H1 (cell line): ENCODE measurements around the gene SMIM10. TPM values are rescaled to one million over a fixed set of nuclear protein-coding genes. Genes with fewer than 3 reads are reported as not detected.

ENCODE experiments used
- CBX8 ChIP-seq: fragments of 300-800, 300-1000 bp; sonication (generic); IDR thresholded peaks from 2 replicates; pipeline ENCODE4 v1.7.1; 2016; ENCODE audit warnings: low read depth, low read length, borderline replicate concordance
- GTF2F1 ChIP-seq: IDR thresholded peaks from 2 replicates; pipeline ENCODE4 v1.6.1; 2012; ENCODE audit warnings: low read depth, low read length, improper control_type of control experiment, borderline replicate concordance
- KDM1A ChIP-seq: fragments of 200-600, 300-600 bp; sonication (generic); IDR thresholded peaks from 2 replicates; pipeline ENCODE4 v1.7.1; 2016; ENCODE audit warnings: mild to moderate bottlenecking, low read length, borderline replicate concordance
- KDM4A ChIP-seq: IDR thresholded peaks from one replicate; pipeline ENCODE4 v1.7.1; 2012; ENCODE audit warnings: low read depth, mild to moderate bottlenecking, moderate library complexity, low read length, inconsistent platforms; ENCODE audit not compliant: severe bottlenecking
- NRF1 ChIP-seq: IDR thresholded peaks from 2 replicates; pipeline ENCODE4 v1.6.1; 2011; ENCODE audit warnings: mild to moderate bottlenecking, low read depth, low read length, improper control_type of control experiment
- RFX5 ChIP-seq: IDR thresholded peaks from 2 replicates; pipeline ENCODE4 v1.6.1; 2011; ENCODE audit warnings: low read depth, low read length, improper control_type of control experiment, borderline replicate concordance
- SIRT6 ChIP-seq: IDR thresholded peaks from one replicate; pipeline ENCODE4 v1.7.1; 2012; ENCODE audit warnings: low read length, inconsistent platforms
- polyA plus RNA-seq, 7 experiments: library from polyadenylated mRNA; depleted of rRNA in 3 of 7; stranded (reverse) in 5 of 7; unstranded in 2 of 7; fragments of >200 nt in 5 of 7; fragments of 200-250 nt in 2 of 7; gene quantifications; 1 replicate in 5 of 7; 2 replicates in 1 of 7; 4 replicates in 1 of 7; pipeline versions ENCODE4 v1.2.1 to v1.2.3, GENCODE V29; 2011 to 2013; ENCODE audit warnings: missing spikeins in 2 of 7, mixed read lengths in 2 of 7
- total RNA-seq: library from RNA; stranded (reverse); fragmentation: NEBNext Ultra II Directional; extraction: Animal tissue kit (Norgen Biotek cat#: 25700); gene quantifications from 2 replicates; pipeline ENCODE4 v1.2.1, GENCODE V29; 2021
- TF ChIP-seq, protein P1 (sequence below): fragments of 300-600 bp; sonication (generic); IDR thresholded peaks from 2 replicates; pipeline ENCODE4 v1.7.1; 2012; ENCODE audit warnings: low read length, moderate library complexity, mild to moderate bottlenecking, inconsistent platforms; ENCODE audit not compliant: insufficient replicate concordance
- TF ChIP-seq, protein P2 (sequence below): IDR thresholded peaks from 2 replicates; pipeline ENCODE4 v1.6.1; 2012; ENCODE audit warnings: inconsistent platforms

The SMIM10 gene
- total and polyA plus RNA-seq, 2 of the 8 experiments (the other 6 are each of a cell fraction or from before 2014, with no cell fraction given): 2.3 to 2.8 TPM

DNA sequence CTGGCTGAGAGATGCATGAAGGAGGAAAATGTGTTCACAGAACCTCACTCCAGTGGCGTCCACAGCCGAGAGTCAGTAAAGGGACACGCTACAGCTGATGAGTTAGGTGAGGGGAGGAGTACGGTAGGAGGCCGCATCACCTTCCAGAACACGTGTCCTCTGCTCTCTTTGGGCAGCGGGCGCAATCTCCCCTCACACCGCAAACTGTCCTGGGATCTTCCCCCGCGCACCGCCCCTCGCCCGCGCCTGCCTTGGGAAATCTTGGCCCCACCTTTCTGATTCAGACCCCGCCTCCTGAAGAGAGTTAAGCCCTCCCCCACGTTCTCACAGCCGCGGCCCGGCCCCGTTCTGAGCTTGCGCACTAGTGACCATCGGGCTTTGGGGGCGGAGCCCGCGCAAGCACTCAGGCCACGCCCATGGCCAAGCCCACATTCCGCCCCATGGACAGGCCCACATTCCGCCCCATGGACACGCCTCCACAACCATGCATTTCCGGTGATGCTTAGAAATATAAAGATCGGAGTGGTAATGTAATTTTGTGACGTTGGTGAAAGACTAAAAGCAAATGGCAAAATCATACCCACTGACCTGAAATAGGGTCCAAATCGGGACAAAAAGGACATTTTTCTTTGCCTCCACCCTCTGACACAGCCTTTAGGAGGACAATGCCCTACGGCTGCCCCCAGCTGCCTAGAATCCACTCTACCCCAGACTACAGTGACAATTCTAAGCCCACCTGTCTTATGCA, 13.3 kb downstream of the SMIM10 start (continued):
- TF ChIP-seq, protein P1, sequence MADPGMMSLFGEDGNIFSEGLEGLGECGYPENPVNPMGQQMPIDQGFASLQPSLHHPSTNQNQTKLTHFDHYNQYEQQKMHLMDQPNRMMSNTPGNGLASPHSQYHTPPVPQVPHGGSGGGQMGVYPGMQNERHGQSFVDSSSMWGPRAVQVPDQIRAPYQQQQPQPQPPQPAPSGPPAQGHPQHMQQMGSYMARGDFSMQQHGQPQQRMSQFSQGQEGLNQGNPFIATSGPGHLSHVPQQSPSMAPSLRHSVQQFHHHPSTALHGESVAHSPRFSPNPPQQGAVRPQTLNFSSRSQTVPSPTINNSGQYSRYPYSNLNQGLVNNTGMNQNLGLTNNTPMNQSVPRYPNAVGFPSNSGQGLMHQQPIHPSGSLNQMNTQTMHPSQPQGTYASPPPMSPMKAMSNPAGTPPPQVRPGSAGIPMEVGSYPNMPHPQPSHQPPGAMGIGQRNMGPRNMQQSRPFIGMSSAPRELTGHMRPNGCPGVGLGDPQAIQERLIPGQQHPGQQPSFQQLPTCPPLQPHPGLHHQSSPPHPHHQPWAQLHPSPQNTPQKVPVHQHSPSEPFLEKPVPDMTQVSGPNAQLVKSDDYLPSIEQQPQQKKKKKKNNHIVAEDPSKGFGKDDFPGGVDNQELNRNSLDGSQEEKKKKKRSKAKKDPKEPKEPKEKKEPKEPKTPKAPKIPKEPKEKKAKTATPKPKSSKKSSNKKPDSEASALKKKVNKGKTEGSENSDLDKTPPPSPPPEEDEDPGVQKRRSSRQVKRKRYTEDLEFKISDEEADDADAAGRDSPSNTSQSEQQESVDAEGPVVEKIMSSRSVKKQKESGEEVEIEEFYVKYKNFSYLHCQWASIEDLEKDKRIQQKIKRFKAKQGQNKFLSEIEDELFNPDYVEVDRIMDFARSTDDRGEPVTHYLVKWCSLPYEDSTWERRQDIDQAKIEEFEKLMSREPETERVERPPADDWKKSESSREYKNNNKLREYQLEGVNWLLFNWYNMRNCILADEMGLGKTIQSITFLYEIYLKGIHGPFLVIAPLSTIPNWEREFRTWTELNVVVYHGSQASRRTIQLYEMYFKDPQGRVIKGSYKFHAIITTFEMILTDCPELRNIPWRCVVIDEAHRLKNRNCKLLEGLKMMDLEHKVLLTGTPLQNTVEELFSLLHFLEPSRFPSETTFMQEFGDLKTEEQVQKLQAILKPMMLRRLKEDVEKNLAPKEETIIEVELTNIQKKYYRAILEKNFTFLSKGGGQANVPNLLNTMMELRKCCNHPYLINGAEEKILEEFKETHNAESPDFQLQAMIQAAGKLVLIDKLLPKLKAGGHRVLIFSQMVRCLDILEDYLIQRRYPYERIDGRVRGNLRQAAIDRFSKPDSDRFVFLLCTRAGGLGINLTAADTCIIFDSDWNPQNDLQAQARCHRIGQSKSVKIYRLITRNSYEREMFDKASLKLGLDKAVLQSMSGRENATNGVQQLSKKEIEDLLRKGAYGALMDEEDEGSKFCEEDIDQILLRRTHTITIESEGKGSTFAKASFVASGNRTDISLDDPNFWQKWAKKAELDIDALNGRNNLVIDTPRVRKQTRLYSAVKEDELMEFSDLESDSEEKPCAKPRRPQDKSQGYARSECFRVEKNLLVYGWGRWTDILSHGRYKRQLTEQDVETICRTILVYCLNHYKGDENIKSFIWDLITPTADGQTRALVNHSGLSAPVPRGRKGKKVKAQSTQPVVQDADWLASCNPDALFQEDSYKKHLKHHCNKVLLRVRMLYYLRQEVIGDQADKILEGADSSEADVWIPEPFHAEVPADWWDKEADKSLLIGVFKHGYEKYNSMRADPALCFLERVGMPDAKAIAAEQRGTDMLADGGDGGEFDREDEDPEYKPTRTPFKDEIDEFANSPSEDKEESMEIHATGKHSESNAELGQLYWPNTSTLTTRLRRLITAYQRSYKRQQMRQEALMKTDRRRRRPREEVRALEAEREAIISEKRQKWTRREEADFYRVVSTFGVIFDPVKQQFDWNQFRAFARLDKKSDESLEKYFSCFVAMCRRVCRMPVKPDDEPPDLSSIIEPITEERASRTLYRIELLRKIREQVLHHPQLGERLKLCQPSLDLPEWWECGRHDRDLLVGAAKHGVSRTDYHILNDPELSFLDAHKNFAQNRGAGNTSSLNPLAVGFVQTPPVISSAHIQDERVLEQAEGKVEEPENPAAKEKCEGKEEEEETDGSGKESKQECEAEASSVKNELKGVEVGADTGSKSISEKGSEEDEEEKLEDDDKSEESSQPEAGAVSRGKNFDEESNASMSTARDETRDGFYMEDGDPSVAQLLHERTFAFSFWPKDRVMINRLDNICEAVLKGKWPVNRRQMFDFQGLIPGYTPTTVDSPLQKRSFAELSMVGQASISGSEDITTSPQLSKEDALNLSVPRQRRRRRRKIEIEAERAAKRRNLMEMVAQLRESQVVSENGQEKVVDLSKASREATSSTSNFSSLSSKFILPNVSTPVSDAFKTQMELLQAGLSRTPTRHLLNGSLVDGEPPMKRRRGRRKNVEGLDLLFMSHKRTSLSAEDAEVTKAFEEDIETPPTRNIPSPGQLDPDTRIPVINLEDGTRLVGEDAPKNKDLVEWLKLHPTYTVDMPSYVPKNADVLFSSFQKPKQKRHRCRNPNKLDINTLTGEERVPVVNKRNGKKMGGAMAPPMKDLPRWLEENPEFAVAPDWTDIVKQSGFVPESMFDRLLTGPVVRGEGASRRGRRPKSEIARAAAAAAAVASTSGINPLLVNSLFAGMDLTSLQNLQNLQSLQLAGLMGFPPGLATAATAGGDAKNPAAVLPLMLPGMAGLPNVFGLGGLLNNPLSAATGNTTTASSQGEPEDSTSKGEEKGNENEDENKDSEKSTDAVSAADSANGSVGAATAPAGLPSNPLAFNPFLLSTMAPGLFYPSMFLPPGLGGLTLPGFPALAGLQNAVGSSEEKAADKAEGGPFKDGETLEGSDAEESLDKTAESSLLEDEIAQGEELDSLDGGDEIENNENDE: no peak
- TF ChIP-seq KDM4A (no peak), RFX5 (no peak), KDM1A (no peak), NRF1 (0 out of 2 replicates have a peak, but pooled peaks have one; percentile 37), SIRT6 (no peak), GTF2F1 (no peak), CBX8 (no peak)
- TF ChIP-seq, protein P2, sequence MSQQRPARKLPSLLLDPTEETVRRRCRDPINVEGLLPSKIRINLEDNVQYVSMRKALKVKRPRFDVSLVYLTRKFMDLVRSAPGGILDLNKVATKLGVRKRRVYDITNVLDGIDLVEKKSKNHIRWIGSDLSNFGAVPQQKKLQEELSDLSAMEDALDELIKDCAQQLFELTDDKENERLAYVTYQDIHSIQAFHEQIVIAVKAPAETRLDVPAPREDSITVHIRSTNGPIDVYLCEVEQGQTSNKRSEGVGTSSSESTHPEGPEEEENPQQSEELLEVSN: peak; percentile 43; the same call in 1 of the 2 replicates
